LNCaP clone FGC (cell line): ENCODE data around the gene STYX.

Experiments
- DNase-seq: peaks from one replicate; pipeline ENCODE4 v3.0.0-alpha.2; 2011; ENCODE audit warnings: low read depth
- H3K4me3 ChIP-seq: 2 replicates; pipeline ENCODE4 v1.5.1; 2011; ENCODE audit warnings: mild to moderate bottlenecking, low read depth, low read length, control low read depth
- TF ChIP-seq, protein P1 (sequence below): IDR thresholded peaks from 2 replicates; pipeline ENCODE4 v1.5.1; 2012; ENCODE audit warnings: mild to moderate bottlenecking; ENCODE audit not compliant: control insufficient read depth, insufficient read depth; ENCODE audit errors: extremely low read depth

Gene STYX

DNA sequence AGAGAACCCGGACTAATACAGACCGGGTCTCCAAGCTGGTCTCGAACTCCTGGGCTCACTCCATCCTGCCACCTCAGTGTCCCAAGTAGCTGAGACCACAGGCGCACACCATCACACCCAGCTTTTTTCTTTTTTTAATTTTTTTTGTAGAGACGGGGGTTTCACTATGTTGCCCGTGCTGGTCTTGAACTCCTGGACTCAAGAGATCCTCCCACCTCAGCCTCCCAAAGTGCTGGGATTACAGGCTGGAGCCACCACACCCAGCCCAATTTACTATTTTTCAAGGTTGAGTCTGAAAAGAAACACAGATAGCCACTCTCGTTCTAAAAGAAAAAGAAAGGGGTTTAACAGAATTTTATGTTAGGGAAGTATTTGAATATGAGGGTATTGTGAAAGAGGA lies 36.4 kb upstream of the STYX start:
- DNase-seq: no peak
- no peak overlapping the region for H3K4me3 ChIP-seq
- TF ChIP-seq, protein P1, sequence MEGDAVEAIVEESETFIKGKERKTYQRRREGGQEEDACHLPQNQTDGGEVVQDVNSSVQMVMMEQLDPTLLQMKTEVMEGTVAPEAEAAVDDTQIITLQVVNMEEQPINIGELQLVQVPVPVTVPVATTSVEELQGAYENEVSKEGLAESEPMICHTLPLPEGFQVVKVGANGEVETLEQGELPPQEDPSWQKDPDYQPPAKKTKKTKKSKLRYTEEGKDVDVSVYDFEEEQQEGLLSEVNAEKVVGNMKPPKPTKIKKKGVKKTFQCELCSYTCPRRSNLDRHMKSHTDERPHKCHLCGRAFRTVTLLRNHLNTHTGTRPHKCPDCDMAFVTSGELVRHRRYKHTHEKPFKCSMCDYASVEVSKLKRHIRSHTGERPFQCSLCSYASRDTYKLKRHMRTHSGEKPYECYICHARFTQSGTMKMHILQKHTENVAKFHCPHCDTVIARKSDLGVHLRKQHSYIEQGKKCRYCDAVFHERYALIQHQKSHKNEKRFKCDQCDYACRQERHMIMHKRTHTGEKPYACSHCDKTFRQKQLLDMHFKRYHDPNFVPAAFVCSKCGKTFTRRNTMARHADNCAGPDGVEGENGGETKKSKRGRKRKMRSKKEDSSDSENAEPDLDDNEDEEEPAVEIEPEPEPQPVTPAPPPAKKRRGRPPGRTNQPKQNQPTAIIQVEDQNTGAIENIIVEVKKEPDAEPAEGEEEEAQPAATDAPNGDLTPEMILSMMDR: no peak

DNA sequence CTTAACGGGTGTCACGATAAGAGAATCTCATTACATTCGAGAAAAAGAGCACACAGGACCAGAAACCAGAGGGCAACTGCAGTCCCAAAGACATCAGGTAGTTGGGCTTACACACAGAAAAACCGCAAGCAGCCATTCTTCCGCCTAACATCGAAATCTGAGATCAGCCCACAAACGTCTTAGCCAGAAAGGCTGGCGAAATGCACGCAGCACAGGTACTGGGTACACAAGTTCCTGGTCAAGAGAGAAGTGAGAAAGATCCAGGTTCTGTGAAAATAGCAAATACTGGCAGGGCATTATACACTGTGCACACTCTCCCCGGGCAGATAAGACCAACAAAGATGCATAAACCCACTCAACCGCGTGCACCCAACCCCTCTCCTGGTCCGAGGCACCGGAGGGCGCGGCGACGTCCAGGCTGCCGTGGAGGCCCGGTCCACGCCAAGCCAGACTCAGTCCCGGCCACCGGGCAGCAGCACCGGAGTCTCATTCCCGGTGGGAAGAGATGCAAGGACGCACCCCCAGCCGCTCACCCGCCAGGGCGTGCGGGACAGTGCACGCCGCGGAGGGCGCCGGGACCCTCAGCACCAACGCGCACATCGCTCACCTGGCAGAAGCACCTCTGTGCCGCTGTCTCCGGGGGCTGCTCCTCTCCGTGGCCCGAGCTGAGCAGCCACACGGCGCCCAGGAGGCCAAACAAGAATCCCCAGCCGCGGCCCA lies 35.0 kb upstream of the STYX start:
- no peak for DNase-seq
- H3K4me3 ChIP-seq: peak overlapping the region; percentile 82
- TF ChIP-seq, protein P1: no peak

DNA sequence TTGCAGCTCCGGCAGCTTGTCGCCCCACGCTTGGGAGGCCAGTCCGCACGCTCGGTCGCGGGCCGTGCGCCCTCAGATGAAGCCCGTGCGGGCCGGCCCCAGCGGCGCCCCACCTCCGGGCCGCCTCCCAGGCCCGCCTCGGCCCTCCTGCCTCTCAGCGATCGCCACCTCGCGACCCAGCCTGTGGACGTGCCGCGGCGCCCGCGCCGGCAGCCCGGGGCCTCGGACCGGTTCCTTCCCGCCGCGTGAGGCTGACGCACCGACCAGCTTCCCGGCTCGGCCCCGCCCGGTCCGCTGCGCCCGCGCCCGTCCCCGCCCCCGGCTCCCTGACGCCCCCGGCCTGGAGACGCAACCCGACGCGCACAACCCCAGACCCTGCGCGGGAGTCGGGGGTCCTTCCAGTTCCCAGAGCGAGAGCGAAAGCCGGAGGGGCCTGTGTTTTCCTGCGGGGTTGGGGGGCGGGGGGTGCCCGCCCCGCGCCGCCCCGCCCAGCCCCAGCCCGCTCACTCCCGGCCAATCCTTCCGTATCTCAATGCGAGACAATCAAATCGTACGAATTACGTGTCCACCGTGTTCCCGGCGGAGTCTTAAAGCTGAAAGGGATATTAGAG lies 34.4 kb upstream of the STYX start, which contains the start of gene ERO1A:
Gene ERO1A, minus strand, starts transcription at position 78 of the 611 bp plus-strand sequence. Its CDS starts 77 bp downstream, at position 1.
- H3K4me3 ChIP-seq: peak within 1 kb of the TSS; percentile 82
- DNase-seq: no peak
- TF ChIP-seq, protein P1: peak; percentile 39; the same call in 1 of the 2 replicates

DNA sequence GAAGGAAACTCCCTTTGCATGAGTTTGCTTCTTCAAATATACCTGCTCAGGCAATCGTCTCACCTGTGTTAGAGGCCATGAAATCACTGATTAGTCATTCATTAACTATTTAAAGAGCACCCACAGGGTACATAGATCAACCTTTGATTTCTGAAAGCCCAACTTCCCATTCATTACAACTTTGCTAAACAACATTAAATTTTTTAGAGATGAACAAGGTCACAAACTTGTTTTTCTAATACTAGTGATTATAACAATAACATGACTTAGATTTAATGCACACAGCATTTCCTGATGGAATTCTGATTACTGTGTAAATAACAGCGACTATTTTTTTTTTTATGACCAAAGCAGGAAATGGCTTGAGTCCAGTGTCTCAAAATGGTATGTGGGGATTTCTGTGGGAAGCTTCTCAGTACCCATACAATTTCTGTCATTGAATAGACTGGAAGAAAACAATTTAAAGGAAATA lies 29.2 kb upstream of the STYX start:
- no peak overlapping the region for H3K4me3 ChIP-seq
- TF ChIP-seq, protein P1: no peak
- peak; percentile 69 for DNase-seq

DNA sequence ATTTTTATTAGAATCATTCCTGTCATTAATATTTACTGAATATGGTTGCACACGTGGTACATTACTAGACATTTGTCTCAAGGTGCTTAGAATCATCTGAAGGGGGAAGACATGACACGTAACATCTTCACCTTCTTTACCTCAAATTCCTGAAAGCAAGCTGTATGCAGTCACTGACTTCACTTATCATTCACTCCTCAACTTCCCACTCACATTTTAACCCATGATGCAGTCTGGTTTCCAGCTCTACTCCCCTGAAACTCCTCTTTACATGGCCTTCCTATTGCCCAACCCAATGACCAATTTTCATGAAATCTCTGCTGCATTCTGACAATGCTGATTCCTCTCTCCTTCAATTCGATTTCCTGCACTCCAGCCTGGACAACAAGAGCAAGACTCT lies 28.7 kb upstream of the STYX start:
- TF ChIP-seq, protein P1: no peak

DNA sequence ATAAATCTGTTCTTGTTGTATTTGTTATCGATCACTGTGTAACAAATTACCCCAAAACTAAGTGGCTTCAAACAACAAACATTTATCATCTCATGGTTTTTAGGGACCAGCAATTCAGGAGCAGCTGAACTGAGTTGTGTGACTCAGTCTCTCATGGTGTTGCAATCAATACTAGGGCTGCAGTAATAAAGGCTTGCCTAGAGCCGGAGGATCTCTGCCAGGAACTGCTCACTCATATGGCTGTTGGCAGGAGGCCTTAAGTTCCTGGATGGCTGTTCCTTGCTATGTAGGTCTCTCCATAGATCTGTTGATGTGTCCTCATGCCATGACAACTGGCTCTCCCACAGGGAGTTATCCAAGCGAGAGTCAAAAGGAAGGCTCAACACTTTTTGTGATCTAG lies 26.7 kb upstream of the STYX start:
- TF ChIP-seq, protein P1: no peak
- no peak overlapping the region for H3K4me3 ChIP-seq
- DNase-seq: peak; percentile 57

More for the DNA sequence above, 28.7 kb upstream of the STYX start:
- no peak for DNase-seq
- no peak overlapping the region for H3K4me3 ChIP-seq
